Caco-2 (cell line): ENCODE measurements around the gene KLHL29. TPM values are rescaled to one million over a fixed set of nuclear protein-coding genes. Genes with fewer than 3 reads are reported as not detected.

Experiments
- BruUV-seq: library from RNA; stranded (reverse); fragments of 400-500 nt; replicated peaks from 2 replicates; lab custom pipeline; 2021; lab: Mats Ljungman, UMichigan
- CTCF ChIA-PET: fragments of 300-600 bp; sonication (Branson Sonifier 250); formaldehyde crosslinking; loops from one replicate; lab custom pipeline; 2022; ENCODE audit warnings: antibody characterized with exemption; lab: Charles Lee
- POLR2A ChIA-PET: fragments of 300-600 bp; sonication (Branson Sonifier 250); formaldehyde crosslinking; loops from one replicate; lab custom pipeline; 2022; ENCODE audit warnings: antibody characterized with exemption; lab: Charles Lee
- DNase-seq, 2 experiments: peaks; one replicate each; pipeline versions ENCODE4 v3.0.0 to v3.0.0-alpha.2; 2020 to 2022
- H3K27me3 ChIP-seq: replicated peaks from 2 replicates; pipeline ENCODE4 v1.6.0; 2011; ENCODE audit warnings: low read length; ENCODE audit not compliant: control insufficient read depth, insufficient read depth
- H3K36me3 ChIP-seq: 2 replicates; pipeline ENCODE4 v1.5.1; 2011; ENCODE audit warnings: low read length; ENCODE audit not compliant: control insufficient read depth, insufficient read depth
- H3K4me1 ChIP-seq: fragments of 250-450 bp; sonication (Bioruptor Pico); 2 replicates; pipeline ENCODE4 v1.5.1; 2020; ENCODE audit warnings: mild to moderate bottlenecking
- H3K4me3 ChIP-seq: 2 replicates; pipeline ENCODE4 v1.5.1; 2011; ENCODE audit warnings: low read depth, mild to moderate bottlenecking, control low read depth, low read length
- H3K9me3 ChIP-seq: fragments of 250-450 bp; sonication (Bioruptor Pico); 2 replicates; pipeline ENCODE4 v1.5.1; 2020; ENCODE audit warnings: mild to moderate bottlenecking, moderate library complexity
- H3K27ac Mint-ChIP-seq: one replicate; pipeline ENCODE4 v1.8.0; 2022; ENCODE audit warnings: mixed read lengths; ENCODE audit not compliant: unreplicated experiment
- H3K27me3 Mint-ChIP-seq: one replicate; pipeline ENCODE4 v1.8.0; 2022; ENCODE audit warnings: mixed read lengths; ENCODE audit not compliant: insufficient read depth, unreplicated experiment
- H3K36me3 Mint-ChIP-seq: one replicate; pipeline ENCODE4 v1.8.0; 2022; ENCODE audit warnings: mild to moderate bottlenecking, mixed read lengths; ENCODE audit not compliant: insufficient read depth, unreplicated experiment
- H3K4me1 Mint-ChIP-seq: one replicate; pipeline ENCODE4 v1.8.0; 2022; ENCODE audit warnings: low read depth, mixed read lengths; ENCODE audit not compliant: unreplicated experiment
- H3K4me3 Mint-ChIP-seq: one replicate; pipeline ENCODE4 v1.8.0; 2022; ENCODE audit warnings: mild to moderate bottlenecking, moderate library complexity, mixed read lengths; ENCODE audit not compliant: unreplicated experiment
- H3K9me3 Mint-ChIP-seq: one replicate; pipeline ENCODE4 v1.8.0; 2022; ENCODE audit warnings: mixed read lengths; ENCODE audit not compliant: unreplicated experiment
- CTCF ChIP-seq, 2 experiments: fragments of 200-600 bp in 1 of 2; IDR thresholded peaks; 1 replicate in 1 of 2; 2 replicates in 1 of 2; pipeline versions ENCODE4 v1.5.1 to v1.8.0; 2011 to 2022; ENCODE audit warnings: antibody characterized with exemption in 1 of 2, control low read depth in 1 of 2, inconsistent platforms in 1 of 2, low read depth in 1 of 2, low read length in 1 of 2, mild to moderate bottlenecking in 1 of 2, moderate library complexity in 1 of 2; ENCODE audit not compliant: insufficient read depth in 1 of 2, severe bottlenecking in 1 of 2, unreplicated experiment in 1 of 2
- intact Hi-C: fragments of 100-400 bp; cut with micrococcal nuclease; formaldehyde crosslinking; loops from one replicate; pipeline ENCODE4 v1.10.0; 2022; ENCODE audit not compliant: unreplicated experiment
- total RNA-seq: library from RNA; stranded (reverse); gene quantifications from 2 replicates; pipeline ENCODE4 v1.2.3, GENCODE V29; 2022

KLHL29 gene
- total RNA-seq, 1 experiment from 2014 or later = 0.61 TPM

- no peaks in the 10 kb centered on the region for H3K9me3 Mint-ChIP-seq
- DNase-seq = no peak
- Histone ChIP-seq H3K4me1 (no peaks in the 10 kb centered on the region), H3K27me3 (no peaks in the 10 kb centered on the region), H3K36me3 (no peaks in the 10 kb centered on the region), H3K4me3 (no peak overlapping the region), H3K9me3 (no peaks in the 10 kb centered on the region)
- no peak overlapping the region for H3K4me3 Mint-ChIP-seq
- H3K4me1 Mint-ChIP-seq = no peaks in the 10 kb centered on the region
- no peak overlapping the region for H3K27ac Mint-ChIP-seq
- ChIA-PET CTCF (no interaction called here), POLR2A (no interaction called here)
- no peaks in the 10 kb centered on the region for H3K27me3 Mint-ChIP-seq
- intact Hi-C loops = no loop called here
- no peak for TF ChIP-seq CTCF (IDR thresholded peaks at IDR 0.05; ENCODE audit: insufficient read depth in 1 of 2, low read depth in 1 of 2, low read length in 1 of 2, severe bottlenecking in 1 of 2, unreplicated experiment in 1 of 2)
- peaks cover 14% of the 10 kb centered on the region for H3K36me3 Mint-ChIP-seq
- no TSS peak for BruUV-seq
These were observed 321.0 kb downstream of the KLHL29 start for GRCh38 chr2:23705771-23706612.

DNA sequence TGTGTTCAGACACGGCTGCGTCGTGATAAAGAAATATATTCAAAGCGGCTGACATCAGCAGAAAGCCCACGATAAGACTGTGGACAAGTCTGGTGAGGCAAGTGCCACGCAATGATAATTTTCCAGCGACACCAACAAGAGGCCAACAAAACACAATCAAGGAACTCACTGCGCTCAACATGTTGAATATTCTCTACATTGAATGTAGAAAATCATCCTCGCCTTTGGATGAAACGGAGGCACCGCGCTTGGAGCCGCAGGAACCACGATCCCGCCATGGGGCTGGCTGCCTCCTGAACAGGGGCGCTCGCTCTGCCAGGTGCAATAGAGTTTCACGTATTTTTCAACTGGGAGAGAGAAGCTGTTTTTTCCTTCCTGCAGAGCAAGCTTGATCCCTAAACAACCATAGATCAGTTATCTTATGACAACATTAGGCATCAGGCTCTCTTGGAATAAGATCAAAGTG is 321.7 kb downstream of the KLHL29 start:
- Mint-ChIP-seq H3K9me3 (no peaks in the 10 kb centered on the region), H3K4me3 (no peak overlapping the region), H3K27ac (no peak overlapping the region), H3K36me3 (peaks cover 14% of the 10 kb centered on the region), H3K27me3 (no peaks in the 10 kb centered on the region), H3K4me1 (no peaks in the 10 kb centered on the region)
- DNase-seq = no peak
- Histone ChIP-seq H3K27me3 (no peaks in the 10 kb centered on the region), H3K4me3 (no peak overlapping the region), H3K36me3 (no peaks in the 10 kb centered on the region), H3K4me1 (no peaks in the 10 kb centered on the region), H3K9me3 (no peaks in the 10 kb centered on the region)
- ChIA-PET POLR2A (no interaction called here), CTCF (no interaction called here)
- intact Hi-C loops = no loop called here
- TF ChIP-seq CTCF (IDR thresholded peaks at IDR 0.05; ENCODE audit: insufficient read depth in 1 of 2, low read depth in 1 of 2, low read length in 1 of 2, severe bottlenecking in 1 of 2, unreplicated experiment in 1 of 2) = no peak
- BruUV-seq = no TSS peak

GRCh38 chr2:23707096-23707495 is 322.1 kb downstream of the KLHL29 start:
- Mint-ChIP-seq H3K27ac (no peak overlapping the region), H3K9me3 (no peaks in the 10 kb centered on the region), H3K4me1 (no peaks in the 10 kb centered on the region), H3K4me3 (no peak overlapping the region), H3K27me3 (no peaks in the 10 kb centered on the region), H3K36me3 (peaks cover 14% of the 10 kb centered on the region)
- BruUV-seq = no TSS peak
- Histone ChIP-seq H3K36me3 (no peaks in the 10 kb centered on the region), H3K9me3 (no peaks in the 10 kb centered on the region), H3K4me1 (no peaks in the 10 kb centered on the region), H3K4me3 (no peak overlapping the region), H3K27me3 (no peaks in the 10 kb centered on the region)
- intact Hi-C loops = no loop called here
- TF ChIP-seq CTCF (IDR thresholded peaks at IDR 0.05; ENCODE audit: insufficient read depth in 1 of 2, low read depth in 1 of 2, low read length in 1 of 2, severe bottlenecking in 1 of 2, unreplicated experiment in 1 of 2) = no peak
- DNase-seq = no peak
- POLR2A ChIA-PET = no interaction called here
- CTCF ChIA-PET = no interaction called here
